ENCODE data around the gene ADGRA1.

DNA sequence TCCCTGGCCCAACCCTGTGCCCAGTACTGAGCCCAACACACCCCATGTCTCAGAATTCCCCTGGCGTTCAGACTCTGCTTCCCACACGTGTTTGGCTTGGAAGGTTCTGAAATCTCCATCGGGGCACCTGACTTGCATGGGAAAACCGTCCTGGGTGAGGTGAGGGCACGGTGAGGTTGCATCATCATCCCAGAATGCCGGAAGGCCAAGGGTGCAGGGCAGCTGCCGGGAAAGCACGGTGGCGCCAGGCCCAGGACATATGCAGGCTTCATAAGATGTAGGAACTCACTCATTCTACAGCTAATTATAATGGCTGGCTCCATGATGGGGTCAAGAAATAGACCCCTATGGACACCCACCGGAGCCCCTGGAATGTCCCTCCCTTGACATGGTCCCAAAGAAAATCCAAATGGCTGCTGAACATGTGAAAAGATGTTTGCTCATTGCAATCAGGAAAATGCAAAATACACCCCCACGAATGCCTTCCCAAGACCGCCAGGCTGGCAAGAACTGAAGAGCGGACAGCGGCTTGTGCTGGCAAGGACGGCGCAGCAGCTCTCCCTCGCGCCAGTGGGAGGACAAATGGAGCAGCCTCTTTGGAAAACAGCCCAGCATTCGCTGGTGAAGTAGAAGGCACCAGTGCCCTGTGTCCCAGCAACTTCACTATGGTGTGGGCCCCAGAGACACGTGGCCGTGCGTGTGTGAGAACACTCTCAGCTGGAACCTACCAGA lies 74.6 kb downstream of the ADGRA1 start:
- TF ChIP-seq FOXA1 (IDR thresholded peaks at IDR 0.05) (no peak), SP1 (IDR thresholded peaks at IDR 0.05) (no peak), L3MBTL2 (conservative IDR thresholded peaks at IDR 0.05) (no peak), HDGF (IDR thresholded peaks at IDR 0.05; ENCODE audit: borderline replicate concordance) (no peak), BHLHE40 (IDR thresholded peaks at IDR 0.05; ENCODE audit: borderline replicate concordance) (no peak), ZNF384 (IDR thresholded peaks at IDR 0.05) (no peak), SUZ12 (IDR thresholded peaks at IDR 0.05) (no peak), TARDBP (IDR thresholded peaks at IDR 0.05) (no peak), FOXK2 (IDR thresholded peaks at IDR 0.05) (no peak), FOXM1 (IDR thresholded peaks at IDR 0.05; ENCODE audit: borderline replicate concordance) (no peak), NFRKB (IDR thresholded peaks at IDR 0.05) (no peak), ELF4 (IDR thresholded peaks at IDR 0.05) (no peak)
- TF ChIP-seq, protein P1, sequence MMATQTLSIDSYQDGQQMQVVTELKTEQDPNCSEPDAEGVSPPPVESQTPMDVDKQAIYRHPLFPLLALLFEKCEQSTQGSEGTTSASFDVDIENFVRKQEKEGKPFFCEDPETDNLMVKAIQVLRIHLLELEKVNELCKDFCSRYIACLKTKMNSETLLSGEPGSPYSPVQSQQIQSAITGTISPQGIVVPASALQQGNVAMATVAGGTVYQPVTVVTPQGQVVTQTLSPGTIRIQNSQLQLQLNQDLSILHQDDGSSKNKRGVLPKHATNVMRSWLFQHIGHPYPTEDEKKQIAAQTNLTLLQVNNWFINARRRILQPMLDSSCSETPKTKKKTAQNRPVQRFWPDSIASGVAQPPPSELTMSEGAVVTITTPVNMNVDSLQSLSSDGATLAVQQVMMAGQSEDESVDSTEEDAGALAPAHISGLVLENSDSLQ (IDR thresholded peaks at IDR 0.05): no peak

All from HEK293T (cell line).